ENCODE results near the gene VMO1.

The VMO1 gene

GRCh38 chr17:4759776-4760236, 26.4 kb downstream of the VMO1 start:
- TF ChIP-seq GATA3 (IDR thresholded peaks at IDR 0.05; ENCODE audit: low read depth, low read length) (no peak), GATA2 (IDR thresholded peaks at IDR 0.05; ENCODE audit: low read depth, low read length) (no peak)

GRCh38 chr17:4753392-4753791, 32.8 kb downstream of the VMO1 start:
- TF ChIP-seq GATA2 (IDR thresholded peaks at IDR 0.05; ENCODE audit: low read depth, low read length) (no peak), GATA3 (IDR thresholded peaks at IDR 0.05; ENCODE audit: low read depth, low read length) (no peak)

- TF ChIP-seq GATA3 (IDR thresholded peaks at IDR 0.05; ENCODE audit: low read depth, low read length) = no peak
Observed at GRCh38 chr17:4751932-4752331, 34.2 kb downstream of the VMO1 start.

GRCh38 chr17:4750606-4751005, 35.6 kb downstream of the VMO1 start:
- TF ChIP-seq GATA3 (IDR thresholded peaks at IDR 0.05; ENCODE audit: low read depth, low read length) (no peak), GATA2 (IDR thresholded peaks at IDR 0.05; ENCODE audit: low read depth, low read length) (no peak)

- TF ChIP-seq GATA2 (IDR thresholded peaks at IDR 0.05; ENCODE audit: low read depth, low read length) (no peak), GATA3 (IDR thresholded peaks at IDR 0.05; ENCODE audit: low read depth, low read length) (no peak)
Observed at GRCh38 chr17:4748686-4749085, 37.5 kb downstream of the VMO1 start.

GRCh38 chr17:4747847-4748246, 38.3 kb downstream of the VMO1 start:
- peak; percentile 12; the same call in 1 of the 2 replicates for TF ChIP-seq GATA2 (IDR thresholded peaks at IDR 0.05; ENCODE audit: low read depth, low read length)
- TF ChIP-seq GATA3 (IDR thresholded peaks at IDR 0.05; ENCODE audit: low read depth, low read length) = no peak

GRCh38 chr17:4744999-4745969, 40.9 kb downstream of the VMO1 start:
- TF ChIP-seq GATA3 (IDR thresholded peaks at IDR 0.05; ENCODE audit: low read depth, low read length) (no peak), GATA2 (IDR thresholded peaks at IDR 0.05; ENCODE audit: low read depth, low read length) (no peak)

- TF ChIP-seq GATA2 (IDR thresholded peaks at IDR 0.05; ENCODE audit: low read depth, low read length) = no peak
- no peak for TF ChIP-seq GATA3 (IDR thresholded peaks at IDR 0.05; ENCODE audit: low read depth, low read length)
Observed at GRCh38 chr17:4743898-4744297, 42.3 kb downstream of the VMO1 start.

GRCh38 chr17:4743216-4743615, 42.9 kb downstream of the VMO1 start:
- TF ChIP-seq GATA3 (IDR thresholded peaks at IDR 0.05; ENCODE audit: low read depth, low read length) = no peak
- TF ChIP-seq GATA2 (IDR thresholded peaks at IDR 0.05; ENCODE audit: low read depth, low read length) = no peak

GRCh38 chr17:4742629-4743028, 43.5 kb downstream of the VMO1 start:
- no peak for TF ChIP-seq GATA2 (IDR thresholded peaks at IDR 0.05; ENCODE audit: low read depth, low read length)
- no peak for TF ChIP-seq GATA3 (IDR thresholded peaks at IDR 0.05; ENCODE audit: low read depth, low read length)

- TF ChIP-seq GATA2 (IDR thresholded peaks at IDR 0.05; ENCODE audit: low read depth, low read length) (no peak), GATA3 (IDR thresholded peaks at IDR 0.05; ENCODE audit: low read depth, low read length) (no peak)
Observed at GRCh38 chr17:4742133-4742532, 44.0 kb downstream of the VMO1 start.

- TF ChIP-seq GATA3 (IDR thresholded peaks at IDR 0.05; ENCODE audit: low read depth, low read length) = no peak
Observed at GRCh38 chr17:4741544-4741943, 44.6 kb downstream of the VMO1 start.

- TF ChIP-seq GATA2 (IDR thresholded peaks at IDR 0.05; ENCODE audit: low read depth, low read length) (no peak), GATA3 (IDR thresholded peaks at IDR 0.05; ENCODE audit: low read depth, low read length) (no peak)
Observed at GRCh38 chr17:4740584-4740983, 45.6 kb downstream of the VMO1 start.

- TF ChIP-seq GATA2 (IDR thresholded peaks at IDR 0.05; ENCODE audit: low read depth, low read length) = no peak
- no peak for TF ChIP-seq GATA3 (IDR thresholded peaks at IDR 0.05; ENCODE audit: low read depth, low read length)
Observed at GRCh38 chr17:4740025-4740351, 46.2 kb downstream of the VMO1 start.
